GM20000 (cell line): Measurements from ENCODE around the gene CEP70.
"Not testable (repeated sequence)": the region's sequence is repeated elsewhere in the genome, so short reads cannot be mapped to it uniquely, and the experiment has no call there.

Source experiments
- DNase-seq: peaks from one replicate; pipeline ENCODE4 v3.0.0; 2012; ENCODE audit warnings: low spot score
- TF ChIP-seq, protein P1 (sequence below): IDR thresholded peaks from 2 replicates; pipeline ENCODE4 v1.5.1; 2012; ENCODE audit warnings: mild to moderate bottlenecking, control low read depth; ENCODE audit errors: extremely low read depth, missing control alignments

The CEP70 gene

GRCh38 chr3:138458774-138459499, 135.1 kb downstream of the CEP70 start:
- DNase-seq, result no peak

GRCh38 chr3:138457863-138458735, 136.0 kb downstream of the CEP70 start:
- DNase-seq, result no peak

More at GRCh38 chr3:138458774-138459499, 135.1 kb downstream of the CEP70 start:
- TF ChIP-seq, protein P1, sequence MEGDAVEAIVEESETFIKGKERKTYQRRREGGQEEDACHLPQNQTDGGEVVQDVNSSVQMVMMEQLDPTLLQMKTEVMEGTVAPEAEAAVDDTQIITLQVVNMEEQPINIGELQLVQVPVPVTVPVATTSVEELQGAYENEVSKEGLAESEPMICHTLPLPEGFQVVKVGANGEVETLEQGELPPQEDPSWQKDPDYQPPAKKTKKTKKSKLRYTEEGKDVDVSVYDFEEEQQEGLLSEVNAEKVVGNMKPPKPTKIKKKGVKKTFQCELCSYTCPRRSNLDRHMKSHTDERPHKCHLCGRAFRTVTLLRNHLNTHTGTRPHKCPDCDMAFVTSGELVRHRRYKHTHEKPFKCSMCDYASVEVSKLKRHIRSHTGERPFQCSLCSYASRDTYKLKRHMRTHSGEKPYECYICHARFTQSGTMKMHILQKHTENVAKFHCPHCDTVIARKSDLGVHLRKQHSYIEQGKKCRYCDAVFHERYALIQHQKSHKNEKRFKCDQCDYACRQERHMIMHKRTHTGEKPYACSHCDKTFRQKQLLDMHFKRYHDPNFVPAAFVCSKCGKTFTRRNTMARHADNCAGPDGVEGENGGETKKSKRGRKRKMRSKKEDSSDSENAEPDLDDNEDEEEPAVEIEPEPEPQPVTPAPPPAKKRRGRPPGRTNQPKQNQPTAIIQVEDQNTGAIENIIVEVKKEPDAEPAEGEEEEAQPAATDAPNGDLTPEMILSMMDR, result no peak

GRCh38 chr3:138456961-138457862, 136.8 kb downstream of the CEP70 start:
- TF ChIP-seq, protein P1, result no peak
- no peak for DNase-seq

More at GRCh38 chr3:138457863-138458735, 136.0 kb downstream of the CEP70 start:
- TF ChIP-seq, protein P1, result no peak

DNA sequence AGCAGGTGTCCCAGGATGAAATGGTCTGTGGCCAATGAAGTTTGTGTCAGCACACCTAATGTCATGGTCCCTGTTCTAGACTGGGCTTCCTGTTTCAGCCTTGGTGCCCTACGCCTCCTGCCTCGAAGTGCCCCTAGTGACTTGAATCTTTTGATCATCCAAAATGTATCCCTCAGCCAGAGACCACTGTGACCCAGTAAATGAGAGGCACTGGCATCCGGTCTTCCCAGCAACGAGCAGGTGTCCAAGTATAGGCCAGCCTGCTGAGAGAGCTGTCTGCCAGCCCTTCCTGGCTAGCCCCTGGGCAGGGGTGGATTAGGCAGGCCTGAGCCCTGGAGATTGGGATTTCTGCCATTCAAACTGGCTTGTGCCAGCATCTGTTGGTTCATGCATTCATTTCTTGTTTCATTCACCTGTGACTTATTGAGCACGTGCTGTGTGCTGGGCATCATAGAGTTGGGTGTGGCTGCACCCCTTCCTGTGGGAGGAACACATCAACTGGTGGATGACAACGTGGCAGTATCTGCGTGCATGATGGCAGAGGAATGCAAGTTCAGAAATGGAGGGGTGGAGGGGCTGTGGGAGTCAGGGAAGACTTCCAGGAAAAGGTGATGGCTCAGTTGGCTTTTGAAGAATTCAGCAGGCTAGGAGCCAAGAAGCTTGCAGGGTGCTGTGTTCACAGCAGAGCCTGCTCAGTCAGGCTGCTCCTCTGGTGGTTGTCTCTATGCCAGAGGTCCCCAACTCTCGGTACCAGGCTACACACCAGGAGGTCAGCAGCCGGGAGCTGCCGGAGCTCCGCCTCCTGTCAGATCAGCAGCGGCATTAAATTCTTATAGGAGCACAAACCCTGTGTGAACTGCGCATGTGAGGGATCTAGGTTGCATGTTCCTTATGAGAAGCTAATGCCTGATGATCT, 138.0 kb downstream of the CEP70 start:
- DNase-seq, result no peak
- TF ChIP-seq, protein P1, result no peak

DNA sequence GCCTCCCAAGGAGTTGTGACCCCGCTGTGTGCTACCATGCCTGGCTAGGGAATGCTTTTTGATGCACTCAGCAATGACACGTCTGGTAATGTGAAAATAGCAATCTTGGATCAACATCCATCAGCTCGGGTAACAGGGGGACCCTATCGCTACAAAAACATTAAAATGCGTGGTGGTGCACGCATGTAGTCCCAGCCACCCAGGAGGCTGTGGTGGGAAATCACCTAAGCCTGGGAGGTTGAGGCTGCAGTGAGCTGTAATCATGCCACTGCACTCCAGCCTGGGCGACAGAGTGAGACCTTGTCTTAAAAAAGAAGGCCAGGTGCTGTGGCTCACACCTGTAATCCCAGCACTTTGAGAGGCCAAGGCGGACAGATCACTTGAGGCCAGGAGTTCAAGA, 140.1 kb downstream of the CEP70 start:
- DNase-seq, result not testable (repeated sequence)

DNA sequence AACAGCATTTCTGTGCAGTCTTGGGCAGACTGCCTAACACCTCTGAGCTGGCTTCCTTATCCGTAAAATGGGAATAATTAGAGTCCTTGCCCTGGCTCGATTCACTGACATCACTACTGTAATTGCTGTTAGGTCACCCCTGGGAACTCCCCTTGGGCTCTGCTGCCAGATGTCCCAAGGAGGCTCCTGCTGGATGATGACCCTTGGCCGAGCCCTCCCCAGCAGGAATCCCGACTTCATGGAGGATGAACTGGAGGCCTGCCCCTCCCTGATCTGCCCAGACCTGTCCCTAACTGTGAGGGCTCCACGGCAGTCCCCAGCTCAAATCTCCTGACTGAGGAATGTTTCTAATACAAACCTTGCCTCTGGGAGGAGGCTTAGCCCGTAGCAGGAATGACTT, 141.6 kb downstream of the CEP70 start:
- TF ChIP-seq, protein P1, result no peak
- no peak for DNase-seq
